ENCODE measurements around the gene RAPGEF6.
"Not testable (repeated sequence)": the region's sequence is repeated elsewhere in the genome, so short reads cannot be mapped to it uniquely, and the experiment has no call there.

The RAPGEF6 gene

DNA sequence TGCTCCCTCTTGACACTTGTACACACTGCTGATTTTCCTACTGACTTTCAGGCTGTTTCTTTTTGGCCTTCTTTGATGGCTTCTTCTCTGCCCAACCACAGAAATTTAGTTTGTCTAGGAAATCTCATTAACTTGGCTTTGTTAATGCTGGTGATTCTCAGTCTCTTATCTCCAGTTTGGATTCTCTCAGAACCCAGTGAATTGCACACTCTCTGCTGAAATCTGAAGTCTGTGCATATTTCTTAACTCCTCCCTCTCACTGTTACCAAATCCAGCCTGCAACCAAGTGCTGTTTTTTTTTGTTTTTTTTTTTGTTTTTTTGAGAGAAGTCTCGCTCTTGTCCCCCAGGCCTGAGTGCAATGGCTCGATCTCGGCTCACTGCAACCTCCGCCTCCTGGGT is 254.0 kb downstream of the RAPGEF6 start:
- no peak for DNase-seq

DNA sequence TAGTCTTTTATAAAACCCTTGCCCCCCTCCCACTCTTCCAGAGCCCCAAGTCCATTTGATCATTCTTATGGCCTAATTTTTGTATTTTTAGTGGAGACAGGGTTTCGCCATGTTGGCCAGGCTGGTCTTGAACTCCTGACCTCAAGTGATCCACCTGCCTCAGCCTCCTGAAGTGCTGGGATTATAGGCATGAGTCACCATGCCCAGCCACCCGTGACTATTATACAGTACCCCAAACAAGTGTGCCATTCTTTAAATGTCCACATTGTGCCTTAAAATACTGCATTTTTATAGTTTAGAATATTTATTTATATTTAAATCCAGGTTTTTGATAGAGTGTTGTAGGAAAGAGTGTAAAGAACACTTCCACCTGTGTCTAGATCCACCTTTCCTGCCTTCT is 254.8 kb downstream of the RAPGEF6 start:
- not testable (repeated sequence) for DNase-seq

DNA sequence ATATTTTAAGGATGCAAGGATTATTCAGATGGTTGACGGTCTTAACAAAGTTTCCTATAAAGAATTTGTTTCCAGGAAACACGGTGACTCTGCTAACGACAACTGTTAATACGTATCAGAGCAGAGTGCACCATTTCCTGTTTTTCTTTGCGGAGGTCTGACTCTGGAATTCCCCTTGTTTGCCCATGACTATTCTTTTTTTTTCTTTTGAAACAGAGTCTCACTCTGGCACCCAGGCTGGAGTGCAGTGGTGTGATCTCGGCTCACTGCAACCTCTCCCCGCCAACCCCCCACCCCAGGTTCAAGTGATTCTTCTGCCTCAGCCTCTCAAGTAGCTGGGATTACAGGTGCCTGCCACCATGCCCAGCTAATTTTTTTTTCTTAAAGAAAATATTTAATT is 255.3 kb downstream of the RAPGEF6 start:
- no peak for DNase-seq

DNA sequence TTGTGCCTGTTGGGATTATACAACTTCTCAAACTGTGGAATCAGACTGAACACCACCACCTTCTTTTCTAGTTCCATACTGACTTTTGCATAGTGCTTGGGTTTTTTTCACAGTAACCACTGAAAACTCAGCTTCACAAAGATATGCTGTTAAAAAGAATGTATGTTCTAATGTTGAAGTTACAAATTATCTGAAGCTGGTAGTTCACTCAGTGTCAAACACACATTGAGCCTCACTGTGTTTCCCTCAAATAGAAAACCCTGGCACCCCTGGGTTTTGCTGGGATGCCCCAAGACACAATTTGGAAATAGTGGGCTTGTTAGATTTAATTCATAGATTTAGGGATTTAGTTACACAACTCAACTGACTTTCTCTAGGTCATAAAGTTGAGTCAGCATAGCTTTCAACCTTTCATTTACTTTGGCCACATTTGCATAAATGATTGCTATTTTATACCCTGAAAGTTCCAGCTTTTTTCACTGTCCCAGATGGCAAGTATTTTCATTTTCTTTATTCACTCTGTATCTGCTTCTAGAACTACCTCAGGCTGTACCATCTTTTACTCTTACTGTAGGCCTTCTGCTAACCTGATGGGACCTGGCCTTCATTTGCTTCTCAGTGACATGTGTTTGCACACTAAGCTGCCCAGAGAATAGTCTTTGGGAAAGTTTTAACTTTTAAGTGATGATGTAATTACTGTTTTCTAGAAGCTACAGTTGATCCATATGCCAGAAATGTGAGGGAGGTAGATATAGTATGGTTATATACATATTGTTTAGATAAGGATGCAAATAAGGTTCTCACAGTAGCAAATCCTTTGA is 256.1 kb downstream of the RAPGEF6 start:
- DNase-seq, result no peak

DNA sequence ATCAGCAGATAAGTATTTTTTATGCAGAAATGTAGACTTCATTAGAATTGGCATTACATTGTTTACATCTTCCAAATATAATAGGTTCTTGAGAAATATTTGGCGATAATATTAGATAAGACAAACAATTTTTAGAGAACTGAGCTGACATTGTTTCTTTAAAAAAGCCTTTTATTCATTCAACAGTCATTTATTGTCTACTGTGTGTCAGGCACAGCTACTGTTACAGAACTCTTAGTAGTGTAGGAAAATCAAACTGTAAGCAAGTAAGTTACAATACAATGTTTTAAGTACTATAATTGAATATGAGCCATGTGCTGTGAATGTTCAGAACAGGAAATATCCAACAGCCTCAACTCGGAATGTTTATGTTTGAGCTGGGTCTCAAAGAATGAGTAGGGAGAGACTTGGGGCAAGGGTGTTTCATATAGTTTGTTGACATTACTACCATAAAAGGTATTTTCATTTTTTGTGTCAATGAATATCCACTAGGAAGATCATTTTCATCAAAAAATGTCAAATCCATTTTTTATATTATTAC is 257.2 kb downstream of the RAPGEF6 start:
- no peak for DNase-seq

DNA sequence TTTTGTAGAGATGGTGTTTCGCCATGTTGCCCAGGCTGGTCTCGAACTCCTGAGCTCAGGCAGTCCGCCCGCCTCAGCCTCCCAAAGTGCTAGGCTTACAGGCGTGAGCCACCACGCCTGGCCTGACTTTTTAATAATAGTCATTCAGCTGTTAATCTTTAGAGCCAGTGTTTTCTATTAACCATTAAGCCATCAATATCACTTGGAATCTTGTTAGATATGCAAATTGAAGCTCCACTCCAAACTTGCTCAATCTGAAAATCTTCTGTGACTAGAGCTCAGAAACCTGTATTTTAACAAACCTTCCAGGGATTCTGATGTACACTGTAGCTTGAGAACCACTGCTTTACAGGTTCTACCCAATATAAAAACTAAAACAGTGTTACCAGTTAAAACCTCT is 257.7 kb downstream of the RAPGEF6 start:
- DNase-seq, result no peak

DNA sequence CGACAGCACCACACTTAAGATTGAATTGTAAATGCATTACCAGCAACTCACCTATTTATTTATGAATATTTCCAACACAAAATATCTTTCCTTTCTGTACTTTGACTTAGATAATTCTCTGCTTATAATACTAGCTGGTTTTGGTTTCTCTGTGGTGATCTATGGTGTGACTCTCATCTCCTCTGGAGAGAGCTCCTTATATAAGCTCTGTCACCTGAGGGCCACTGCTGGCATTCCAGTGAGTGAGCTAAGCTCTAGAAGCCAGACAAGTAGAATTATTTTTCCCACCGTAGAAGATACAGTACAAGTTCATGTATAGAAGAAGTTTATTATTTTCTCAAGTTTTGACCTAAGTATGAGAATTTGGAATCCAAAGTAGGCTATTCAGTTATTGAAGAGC is 259.7 kb downstream of the RAPGEF6 start:
- DNase-seq, result no peak

Measured in NCI-H446 treated with DMSO at 0.1 percent for 48 hours (cell line).